Vagina (tissue), 2 donors: ENCODE data around the gene MRPS27.

Experiments
- CTCF ChIP-seq, 3 experiments: fragments of 450-650 bp in 2 of 3; fragments of 200-600 bp in 1 of 3; sonication (generic) in 1 of 3; IDR thresholded peaks; one replicate each; pipeline ENCODE4 v1.5.1; 2017 to 2019; ENCODE audit warnings: antibody characterized with exemption in 3 of 3, mild to moderate bottlenecking in 2 of 3, moderate library complexity in 2 of 3
- POLR2A ChIP-seq, 2 donors: fragments of 450-650 bp; IDR thresholded peaks; one replicate each; pipeline ENCODE4 v1.6.1; 2017; ENCODE audit warnings: antibody characterized with exemption in 2 of 2, mild to moderate bottlenecking in 2 of 2, moderate library complexity in 2 of 2
- POLR2AphosphoS5 ChIP-seq, 2 donors: sonication (generic); formaldehyde crosslinking; IDR thresholded peaks; one replicate each; pipeline ENCODE4 v1.9.0; 2017; ENCODE audit warnings: antibody characterized with exemption in 2 of 2, mild to moderate bottlenecking in 2 of 2, low read depth in 1 of 2; ENCODE audit not compliant: insufficient read depth in 1 of 2

DNA sequence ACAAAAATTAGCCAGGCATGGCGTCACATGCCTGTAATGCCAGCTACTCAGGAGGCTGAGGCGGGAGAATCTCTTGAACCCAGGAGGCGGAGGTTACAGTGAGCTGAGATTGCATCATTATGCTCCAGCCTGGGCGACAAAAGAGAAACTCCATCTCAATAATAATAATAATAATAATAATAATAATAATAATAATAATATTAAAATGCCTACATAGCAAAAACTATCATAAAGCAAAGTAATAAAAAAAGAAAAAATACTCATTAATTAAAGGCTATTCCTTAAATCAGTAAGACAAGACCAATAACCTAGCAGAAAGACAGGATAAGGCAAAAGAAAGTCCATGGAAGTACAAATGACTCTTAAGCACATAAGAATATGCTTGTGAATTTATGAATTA lies 50.0 kb downstream of the MRPS27 start:
- TF ChIP-seq POLR2A (IDR thresholded peaks at IDR 0.05) = no peak
- TF ChIP-seq CTCF (IDR thresholded peaks at IDR 0.05) = no peak
- no peak for TF ChIP-seq POLR2AphosphoS5 (IDR thresholded peaks at IDR 0.05; ENCODE audit: insufficient read depth in 1 of 2, low read depth in 1 of 2)
